Omental fat pad (tissue), 4 donors: Measurements from ENCODE around the gene RALY. TPM values are rescaled to one million over a fixed set of nuclear protein-coding genes. Genes with fewer than 3 reads are reported as not detected.

Source experiments
- ATAC-seq: fragments of 150-250 bp; one replicate; pipeline ENCODE4 v1.9.1; 2016; ENCODE audit warnings: mild to moderate bottlenecking, moderate library complexity; ENCODE audit not compliant: low FRiP score
- DNase-seq: peaks from one replicate; pipeline ENCODE4 v3.0.0-alpha.2; 2019; ENCODE audit warnings: low spot score
- CTCF ChIP-seq, 3 donors: fragments of 450-650 bp; IDR thresholded peaks; one replicate each; pipeline ENCODE4 v1.5.1; 2016 to 2017; ENCODE audit warnings: antibody characterized with exemption in 3 of 3, mild to moderate bottlenecking in 3 of 3, moderate library complexity in 2 of 3
- total RNA-seq, 4 donors: library from RNA; depleted of rRNA; stranded (reverse); fragments of >200 nt; gene quantifications; one replicate each; pipeline ENCODE4 v1.1.0, GENCODE V29; 2016

Gene RALY
- total RNA-seq, 4 donors from 2014 or later, result 66.4 to 95.4 (median 80.5) TPM

GRCh38 chr20:33985280-33985679 is 8.4 kb upstream of the RALY start:
- DNase-seq (no peak), ATAC-seq (no peak)
- no peak for TF ChIP-seq CTCF (IDR thresholded peaks at IDR 0.05)

GRCh38 chr20:33985830-33986229 is 7.9 kb upstream of the RALY start:
- DNase-seq, result no peak
- TF ChIP-seq CTCF (IDR thresholded peaks at IDR 0.05), result no peak
- ATAC-seq, result no peak

- no peak for DNase-seq
- ATAC-seq, result no peak
- no peak for TF ChIP-seq CTCF (IDR thresholded peaks at IDR 0.05)
Measured at GRCh38 chr20:33986560-33987216, 7.0 kb upstream of the RALY start.

- DNase-seq (no peak), ATAC-seq (no peak)
- no peak for TF ChIP-seq CTCF (IDR thresholded peaks at IDR 0.05)
Measured at GRCh38 chr20:33990075-33990474, 3.6 kb upstream of the RALY start.

GRCh38 chr20:33991502-33991901 is 2.2 kb upstream of the RALY start:
- ATAC-seq (no peak), DNase-seq (no peak)
- TF ChIP-seq CTCF (IDR thresholded peaks at IDR 0.05), result no peak

- TF ChIP-seq CTCF (IDR thresholded peaks at IDR 0.05), result no peak
- ATAC-seq, result no peak
- DNase-seq, result no peak
Measured at GRCh38 chr20:33992145-33992922, 1.4 kb upstream of the RALY start.
